ENCODE results near the gene SMCO1.
"Not testable (repeated sequence)": the region's sequence is repeated elsewhere in the genome, so short reads cannot be mapped to it uniquely, and the experiment has no call there.

Gene SMCO1

DNA sequence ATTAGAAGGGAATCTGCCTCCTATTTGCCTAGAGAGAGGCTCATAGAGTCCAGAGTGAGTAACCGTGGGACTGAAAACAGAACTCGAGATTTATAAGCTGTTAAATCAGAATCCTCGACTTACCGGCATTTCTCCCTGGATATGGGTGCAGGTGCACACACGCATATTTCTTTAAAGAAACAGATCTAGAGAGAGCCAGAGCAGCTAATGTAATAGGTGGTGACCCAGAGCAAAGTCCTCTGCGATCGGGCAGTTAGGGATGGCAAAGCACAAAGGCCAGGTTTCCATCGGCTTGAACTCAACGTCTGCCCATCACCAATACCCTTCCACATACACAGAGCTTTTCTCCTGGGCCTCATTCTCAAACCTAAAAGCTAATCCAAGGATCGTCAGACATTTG lies 25.4 kb downstream of the SMCO1 start:
- ChIA-PET CTCF (no interaction called here), POLR2A (no interaction called here)
- DNase-seq (ENCODE audit: extremely low spot score) = no peak
- TF ChIP-seq L3MBTL2 (conservative IDR thresholded peaks at IDR 0.05) = no peak
- TF ChIP-seq SP1 (IDR thresholded peaks at IDR 0.05) = no peak

GRCh38 chr3:196486263-196486662 lies 28.9 kb downstream of the SMCO1 start:
- TF ChIP-seq SP1 (IDR thresholded peaks at IDR 0.05) (no peak), FOXA1 (IDR thresholded peaks at IDR 0.05) (no peak)
- no peak for DNase-seq (ENCODE audit: extremely low spot score)
- POLR2A ChIA-PET = interaction anchor here (1.6 kb wide), 1 partner anchor 18 kb away, joined by 5 read pairs; the partner anchor contains the start of gene RNF168
- CTCF ChIA-PET = interaction anchor here (0.6 to 1.3 kb wide), 6 partner anchors 11 to 110 kb away, joined by 3 to 7 read pairs (median 4); no protein-coding TSS in a partner anchor

DNA sequence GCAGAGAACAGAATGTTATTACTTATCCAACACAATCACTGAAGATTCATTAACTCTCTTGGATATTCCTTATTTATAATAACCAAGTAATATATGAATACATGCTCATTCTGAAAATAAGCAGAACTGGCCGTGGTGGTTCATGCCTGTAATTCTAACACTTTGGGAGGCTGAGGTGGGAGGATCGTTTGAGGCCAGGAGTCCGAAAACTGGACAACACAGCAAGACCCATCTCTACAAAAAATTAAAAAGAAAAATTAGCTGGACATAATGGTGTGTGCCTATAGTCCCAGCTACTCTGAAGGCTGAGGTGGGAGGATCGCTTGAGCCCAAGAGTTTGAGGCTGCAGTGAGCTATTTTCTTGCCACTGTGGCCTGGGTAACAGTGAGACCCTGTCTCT lies 37.5 kb downstream of the SMCO1 start:
- no peak for DNase-seq (ENCODE audit: extremely low spot score)

DNA sequence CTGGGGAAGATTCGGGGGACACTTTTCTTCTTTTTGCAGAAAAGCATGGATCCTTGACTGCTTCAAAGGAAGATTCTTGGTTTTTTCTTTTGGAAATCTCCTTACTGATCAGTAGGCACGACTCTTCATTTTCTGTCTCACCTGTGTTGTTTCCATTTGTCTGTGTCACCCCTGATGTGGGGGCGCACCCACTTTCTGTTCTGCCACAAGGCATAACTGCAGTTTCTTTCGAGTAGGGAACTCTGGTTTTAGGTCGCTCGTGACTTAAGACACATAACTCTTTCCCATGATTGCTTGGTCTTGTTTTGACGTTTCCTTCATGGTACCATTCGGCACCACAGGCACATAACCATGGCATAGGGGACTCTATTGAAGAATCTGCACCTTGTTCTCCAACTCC lies 42.9 kb downstream of the SMCO1 start:
- ChIA-PET CTCF (no interaction called here), POLR2A (interaction anchor here (0.6 kb wide), 1 partner anchor 178 kb away, joined by 3 read pairs; no protein-coding TSS in a partner anchor)
- TF ChIP-seq ELF4 (IDR thresholded peaks at IDR 0.05) (no peak), CTBP1 (IDR thresholded peaks at IDR 0.05; ENCODE audit: borderline replicate concordance) (no peak), NFRKB (IDR thresholded peaks at IDR 0.05) (no peak)
- TF ChIP-seq, protein P1, sequence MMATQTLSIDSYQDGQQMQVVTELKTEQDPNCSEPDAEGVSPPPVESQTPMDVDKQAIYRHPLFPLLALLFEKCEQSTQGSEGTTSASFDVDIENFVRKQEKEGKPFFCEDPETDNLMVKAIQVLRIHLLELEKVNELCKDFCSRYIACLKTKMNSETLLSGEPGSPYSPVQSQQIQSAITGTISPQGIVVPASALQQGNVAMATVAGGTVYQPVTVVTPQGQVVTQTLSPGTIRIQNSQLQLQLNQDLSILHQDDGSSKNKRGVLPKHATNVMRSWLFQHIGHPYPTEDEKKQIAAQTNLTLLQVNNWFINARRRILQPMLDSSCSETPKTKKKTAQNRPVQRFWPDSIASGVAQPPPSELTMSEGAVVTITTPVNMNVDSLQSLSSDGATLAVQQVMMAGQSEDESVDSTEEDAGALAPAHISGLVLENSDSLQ (IDR thresholded peaks at IDR 0.05) = no peak
- DNase-seq (ENCODE audit: extremely low spot score) = no peak

More for the DNA sequence above, 37.5 kb downstream of the SMCO1 start:
- ChIA-PET CTCF (no interaction called here), POLR2A (no interaction called here)
- TF ChIP-seq L3MBTL2 (conservative IDR thresholded peaks at IDR 0.05) (no peak), ARNT (IDR thresholded peaks at IDR 0.05) (no peak), ELF4 (IDR thresholded peaks at IDR 0.05) (no peak), SP1 (IDR thresholded peaks at IDR 0.05) (no peak), TARDBP (IDR thresholded peaks at IDR 0.05) (no peak), BHLHE40 (IDR thresholded peaks at IDR 0.05; ENCODE audit: borderline replicate concordance) (no peak), ZNF384 (IDR thresholded peaks at IDR 0.05) (no peak), FOXK2 (IDR thresholded peaks at IDR 0.05) (no peak), FOXA1 (IDR thresholded peaks at IDR 0.05) (no peak), NFRKB (IDR thresholded peaks at IDR 0.05) (no peak), LEF1 (IDR thresholded peaks at IDR 0.05; ENCODE audit: borderline replicate concordance) (no peak), FOXM1 (IDR thresholded peaks at IDR 0.05; ENCODE audit: borderline replicate concordance) (no peak), HDGF (IDR thresholded peaks at IDR 0.05; ENCODE audit: borderline replicate concordance) (no peak), SUZ12 (IDR thresholded peaks at IDR 0.05) (no peak), CTBP1 (IDR thresholded peaks at IDR 0.05; ENCODE audit: borderline replicate concordance) (no peak)
- TF ChIP-seq, protein P1 (IDR thresholded peaks at IDR 0.05) = no peak

DNA sequence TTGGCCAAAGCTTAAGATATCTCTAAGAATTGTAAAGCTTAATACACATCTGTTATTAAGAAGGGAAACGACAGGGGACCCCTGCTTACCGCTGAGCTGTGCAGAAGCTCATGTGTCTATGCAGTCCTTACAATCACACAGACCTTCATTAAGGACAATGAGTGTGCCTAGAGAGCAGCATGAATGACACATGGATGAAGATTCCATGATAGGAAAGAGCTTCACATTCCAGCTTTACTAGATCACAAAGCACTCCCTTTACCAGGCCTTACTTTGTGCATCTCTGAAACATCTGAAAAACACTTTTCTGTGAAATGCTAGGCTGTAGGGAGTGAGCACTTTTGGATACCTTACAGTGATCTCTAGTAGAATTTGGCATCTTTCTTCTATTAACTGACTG lies 43.6 kb downstream of the SMCO1 start:
- ChIA-PET POLR2A (interaction anchor here (1.1 kb wide), 1 partner anchor 39 kb away, joined by 4 read pairs; the partner anchor contains the start of gene UBXN7), CTCF (no interaction called here)
- TF ChIP-seq ELF4 (IDR thresholded peaks at IDR 0.05) = no peak
- TF ChIP-seq NFRKB (IDR thresholded peaks at IDR 0.05) = no peak
- no peak for TF ChIP-seq FOXM1 (IDR thresholded peaks at IDR 0.05; ENCODE audit: borderline replicate concordance)
- TF ChIP-seq SP1 (IDR thresholded peaks at IDR 0.05) = no peak
- no peak for TF ChIP-seq ARNT (IDR thresholded peaks at IDR 0.05)
- TF ChIP-seq L3MBTL2 (conservative IDR thresholded peaks at IDR 0.05) = no peak
- no peak for TF ChIP-seq BHLHE40 (IDR thresholded peaks at IDR 0.05; ENCODE audit: borderline replicate concordance)
- TF ChIP-seq TARDBP (IDR thresholded peaks at IDR 0.05) = no peak
- no peak for TF ChIP-seq CTBP1 (IDR thresholded peaks at IDR 0.05; ENCODE audit: borderline replicate concordance)
- TF ChIP-seq, protein P1 (IDR thresholded peaks at IDR 0.05) = no peak
- no peak for TF ChIP-seq LEF1 (IDR thresholded peaks at IDR 0.05; ENCODE audit: borderline replicate concordance)
- no peak for TF ChIP-seq HDGF (IDR thresholded peaks at IDR 0.05; ENCODE audit: borderline replicate concordance)
- no peak for TF ChIP-seq SUZ12 (IDR thresholded peaks at IDR 0.05)
- TF ChIP-seq FOXA1 (IDR thresholded peaks at IDR 0.05) = no peak
- no peak for TF ChIP-seq FOXK2 (IDR thresholded peaks at IDR 0.05)
- no peak for TF ChIP-seq ZNF384 (IDR thresholded peaks at IDR 0.05)
- no peak for DNase-seq (ENCODE audit: extremely low spot score)

GRCh38 chr3:196470182-196470581 lies 45.0 kb downstream of the SMCO1 start:
- POLR2A ChIA-PET; CTCF ChIA-PET; DNase-seq (ENCODE audit: extremely low spot score): not testable (repeated sequence)

- TF ChIP-seq, protein P1 (IDR thresholded peaks at IDR 0.05) = no peak
- TF ChIP-seq SP1 (IDR thresholded peaks at IDR 0.05) (no peak), L3MBTL2 (conservative IDR thresholded peaks at IDR 0.05) (no peak), FOXK2 (IDR thresholded peaks at IDR 0.05) (no peak), NFRKB (IDR thresholded peaks at IDR 0.05) (no peak), CTBP1 (IDR thresholded peaks at IDR 0.05; ENCODE audit: borderline replicate concordance) (no peak)
- CTCF ChIA-PET = no interaction called here
- DNase-seq (ENCODE audit: extremely low spot score) = no peak
- POLR2A ChIA-PET = no interaction called here
Measured at GRCh38 chr3:196463804-196464203, 51.3 kb downstream of the SMCO1 start.
